GM19455 (cell line): ENCODE data around the gene MSH5.
"Not testable (repeated sequence)": the region's sequence is repeated elsewhere in the genome, so short reads cannot be mapped to it uniquely, and the experiment has no call there.

ENCODE experiments used
- ATAC-seq: cut with Tn5 transposase; IDR thresholded peaks from one replicate; pipeline ENCODE4 v1.9.1; 2021; ENCODE audit not compliant: unreplicated experiment

MSH5 gene

DNA sequence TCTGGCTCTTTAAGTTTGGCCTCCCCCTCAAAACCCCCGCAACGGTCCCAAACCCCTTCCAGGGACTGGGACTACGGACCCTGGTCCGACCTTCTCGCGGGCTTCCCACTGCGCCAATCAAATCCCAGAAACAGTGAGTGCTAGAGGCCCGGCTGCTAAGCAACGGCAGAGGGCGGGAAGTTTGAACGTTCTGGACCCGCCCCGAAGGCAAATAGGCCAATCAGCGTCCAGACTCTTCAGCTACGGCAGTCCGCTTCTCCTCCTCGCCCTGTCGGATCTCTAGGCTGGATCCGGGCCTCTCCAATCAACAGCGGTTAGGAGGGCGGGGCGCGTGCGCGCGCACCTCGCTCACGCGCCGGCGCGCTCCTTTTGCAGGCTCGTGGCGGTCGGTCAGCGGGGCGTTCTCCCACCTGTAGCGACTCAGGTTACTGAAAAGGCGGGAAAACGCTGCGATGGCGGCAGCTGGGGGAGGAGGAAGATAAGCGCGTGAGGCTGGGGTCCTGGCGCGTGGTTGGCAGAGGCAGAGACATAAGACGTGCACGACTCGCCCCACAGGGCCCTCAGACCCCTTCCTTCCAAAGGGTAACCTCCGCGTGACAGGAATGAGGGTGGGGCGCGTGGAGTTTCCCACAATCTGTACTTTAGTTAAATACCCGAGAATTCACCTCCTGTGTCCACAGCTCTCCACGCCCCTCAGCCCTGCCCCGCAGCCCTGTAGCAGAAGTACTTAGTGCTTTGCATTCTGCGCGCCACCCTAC is at the start of gene MSH5:
MSH5 (plus strand) TSS at position 367 of the 758 bp plus-strand sequence. CDS start 462 bp downstream, outside the sequence.
- ATAC-seq = peak; percentile 80

DNA sequence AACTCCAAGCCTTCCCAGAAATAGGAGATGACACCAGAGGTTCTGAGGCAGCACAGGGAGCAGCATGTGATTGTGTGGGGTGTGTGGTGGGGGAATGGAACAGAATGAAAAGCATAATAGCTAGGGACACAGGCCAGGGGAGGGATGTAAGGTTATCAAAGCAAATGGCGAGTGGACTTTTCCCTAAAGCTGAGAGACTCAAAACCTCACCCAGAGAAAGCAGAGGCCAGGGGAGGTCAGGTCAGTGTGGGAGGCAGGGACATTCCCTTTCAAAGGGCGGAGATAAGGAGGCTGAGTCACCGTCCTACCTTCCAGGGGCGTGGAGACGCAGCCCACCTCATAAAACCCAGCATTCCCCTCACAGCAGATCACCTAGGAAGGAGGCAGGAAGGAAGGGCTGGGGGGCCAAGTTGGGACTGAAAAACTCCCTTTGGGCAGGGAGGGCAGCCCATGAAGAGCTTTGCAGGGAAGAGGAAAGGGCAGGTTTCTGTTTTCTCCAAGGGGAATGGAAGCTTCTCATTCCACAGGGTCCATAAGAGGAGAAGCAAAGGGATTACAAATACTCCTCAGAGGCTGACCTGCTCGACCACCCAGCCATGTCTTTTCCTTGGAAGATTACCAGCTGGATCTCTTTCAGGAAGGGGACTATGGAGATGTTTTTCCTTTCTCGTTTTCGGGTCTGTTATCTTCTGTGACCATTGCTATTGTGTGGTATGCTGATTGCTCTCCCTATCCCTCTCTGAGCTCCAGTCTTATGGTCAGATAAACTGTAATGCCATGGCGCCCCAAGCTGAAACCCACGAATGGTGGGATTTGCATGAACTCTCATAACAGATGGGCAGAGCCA is 49.4 kb upstream of the MSH5 start:
- no peak for ATAC-seq

DNA sequence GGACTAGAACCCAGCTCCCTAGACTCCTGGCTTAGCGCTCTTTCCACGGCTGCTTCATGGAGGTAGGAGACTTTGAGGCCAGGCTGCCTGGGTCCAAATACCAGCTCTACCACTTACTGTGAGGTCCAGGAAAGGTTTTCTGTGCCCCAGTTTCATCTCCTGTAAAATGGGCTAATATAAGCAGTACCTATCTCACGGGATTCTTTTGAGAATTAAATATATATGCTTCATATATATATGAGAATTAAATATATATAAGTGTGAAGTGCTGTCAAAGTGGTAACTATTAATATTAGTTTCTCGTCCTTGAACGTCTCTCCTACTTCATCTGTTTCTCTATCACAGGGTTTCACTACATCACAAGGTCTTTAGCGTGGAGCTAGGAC is 48.7 kb upstream of the MSH5 start:
- ATAC-seq = no peak

DNA sequence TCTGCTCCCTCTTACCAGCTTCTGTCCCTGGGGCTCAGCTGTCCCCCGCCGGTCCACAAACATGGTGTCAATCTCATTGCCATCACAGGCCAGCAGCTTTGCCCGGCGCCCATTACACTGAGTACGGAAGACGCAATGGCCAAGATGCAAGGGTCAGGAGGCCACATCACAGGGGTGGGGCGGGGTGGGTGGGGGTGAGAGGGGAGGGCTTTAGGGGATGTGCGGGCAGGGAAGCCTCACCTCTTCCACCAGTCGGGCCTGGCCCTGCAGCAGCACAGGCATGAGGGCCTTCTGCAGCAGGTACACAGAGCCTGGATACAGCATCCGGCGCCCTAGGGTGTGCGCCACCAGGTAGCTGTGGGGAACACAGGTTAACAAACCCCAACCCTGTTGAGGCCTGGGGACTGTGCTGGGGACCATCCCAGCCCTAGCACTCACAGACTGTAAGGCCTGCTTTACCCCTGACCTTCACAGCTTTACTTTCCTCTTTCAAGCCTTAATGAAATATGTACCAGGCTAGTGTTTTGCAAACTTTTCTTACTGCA is 48.2 kb upstream of the MSH5 start:
- ATAC-seq = no peak

DNA sequence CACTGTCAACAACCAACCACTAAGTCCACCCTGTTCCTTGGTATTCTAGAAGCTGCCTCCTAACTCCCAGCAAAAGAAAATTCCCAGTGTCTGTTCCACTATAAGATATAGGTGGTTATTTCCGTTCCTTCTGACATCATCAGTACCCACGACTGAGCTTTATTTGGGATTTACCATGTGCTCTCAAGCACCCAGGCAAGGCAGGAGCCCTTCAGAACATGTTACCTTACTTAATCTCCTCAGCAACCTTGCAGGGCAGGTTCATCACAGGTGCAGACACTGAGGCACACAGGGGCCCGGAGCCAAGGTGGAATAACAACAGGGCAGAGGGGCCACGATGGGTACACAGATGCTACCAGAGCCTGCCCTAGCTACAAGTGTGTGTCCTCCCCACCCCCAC is 47.5 kb upstream of the MSH5 start:
- no peak for ATAC-seq

DNA sequence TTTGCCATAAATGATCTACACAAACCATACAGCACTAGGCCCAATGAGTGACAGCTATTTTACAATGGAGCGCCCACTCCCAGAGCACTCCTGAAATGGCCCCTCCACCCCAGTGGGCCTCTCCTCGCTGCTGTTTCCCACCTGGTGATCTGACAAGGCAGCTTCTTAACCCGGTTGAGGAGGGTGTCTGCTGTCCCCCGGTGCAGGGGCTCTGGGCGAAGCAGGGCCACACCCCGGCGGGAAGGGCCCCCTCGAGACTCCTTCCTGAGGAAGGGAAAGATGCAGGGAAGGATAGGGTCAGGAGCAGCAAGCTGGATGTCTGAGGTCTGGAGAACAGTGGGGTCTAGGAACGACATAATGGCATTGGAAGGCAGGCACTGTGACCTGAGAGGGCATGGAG is 46.9 kb upstream of the MSH5 start:
- ATAC-seq = no peak

DNA sequence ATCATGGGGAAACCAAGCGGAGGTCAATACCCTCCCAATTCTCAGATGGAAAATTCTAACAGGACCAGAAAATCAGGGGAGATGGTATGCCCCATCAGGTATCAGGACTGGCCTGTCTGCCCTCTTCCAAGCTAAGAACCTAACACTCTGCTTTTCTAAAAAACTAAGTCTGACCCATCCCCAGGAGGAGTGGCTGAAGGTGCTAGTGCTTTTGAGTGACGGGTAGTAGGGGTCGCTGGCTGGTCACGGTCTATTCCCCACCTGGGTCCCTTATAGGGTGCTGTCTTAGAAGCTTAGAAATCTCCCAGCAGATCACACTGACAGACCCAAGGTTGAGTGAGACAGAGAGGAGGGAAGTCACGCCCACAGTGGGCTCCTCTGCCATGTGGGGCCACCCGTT is 46.3 kb upstream of the MSH5 start:
- ATAC-seq = no peak

DNA sequence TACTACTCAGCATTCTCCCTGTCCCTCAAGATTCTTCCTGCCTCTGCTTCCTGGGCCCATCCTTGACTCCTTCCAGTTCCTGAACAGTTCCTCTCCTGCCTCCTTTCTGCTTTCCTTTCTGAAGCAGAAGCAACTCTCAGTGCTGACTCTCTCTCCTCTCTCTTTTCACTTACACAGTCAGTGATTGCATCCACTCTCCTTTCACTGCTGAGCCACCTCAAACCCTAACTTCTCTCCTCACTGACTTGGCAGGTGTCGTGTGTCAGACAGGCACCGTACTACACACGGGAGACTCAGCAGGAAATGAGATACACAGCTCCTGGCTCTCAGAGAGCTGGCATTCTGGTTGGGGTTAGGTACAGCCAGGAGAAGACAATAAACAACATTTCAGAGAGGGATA is 42.2 kb upstream of the MSH5 start:
- ATAC-seq = no peak

DNA sequence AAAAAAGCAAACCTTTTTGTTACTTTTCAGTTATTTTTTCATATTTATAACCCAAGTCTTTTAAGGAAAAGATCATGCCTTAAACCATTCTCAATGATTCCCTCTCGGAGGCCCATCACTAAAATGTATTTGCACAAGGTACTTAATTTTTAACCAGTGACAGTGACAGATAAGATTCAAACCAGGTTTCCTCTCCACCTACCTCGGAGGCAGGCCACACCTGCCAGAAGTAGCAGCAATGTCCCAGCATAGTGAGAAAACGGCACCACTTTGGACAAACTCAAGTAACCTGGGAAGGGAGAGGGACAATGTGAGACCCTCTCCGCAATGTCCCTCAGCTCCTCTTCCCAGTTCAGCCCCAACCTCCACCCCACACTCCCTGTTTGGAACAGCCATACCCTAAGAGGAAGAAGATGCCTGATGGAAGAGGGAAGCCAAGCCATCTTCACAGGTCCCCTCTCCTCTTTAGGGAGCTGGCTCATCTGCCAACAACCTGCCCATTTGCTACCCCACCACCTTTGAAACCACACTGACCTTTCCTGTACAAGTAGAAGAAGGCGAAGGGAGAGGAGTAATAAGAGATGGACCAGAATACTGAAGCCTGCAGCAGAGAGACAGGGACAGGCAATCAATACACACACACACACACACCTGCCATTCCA is 38.9 kb upstream of the MSH5 start:
- ATAC-seq = no peak

DNA sequence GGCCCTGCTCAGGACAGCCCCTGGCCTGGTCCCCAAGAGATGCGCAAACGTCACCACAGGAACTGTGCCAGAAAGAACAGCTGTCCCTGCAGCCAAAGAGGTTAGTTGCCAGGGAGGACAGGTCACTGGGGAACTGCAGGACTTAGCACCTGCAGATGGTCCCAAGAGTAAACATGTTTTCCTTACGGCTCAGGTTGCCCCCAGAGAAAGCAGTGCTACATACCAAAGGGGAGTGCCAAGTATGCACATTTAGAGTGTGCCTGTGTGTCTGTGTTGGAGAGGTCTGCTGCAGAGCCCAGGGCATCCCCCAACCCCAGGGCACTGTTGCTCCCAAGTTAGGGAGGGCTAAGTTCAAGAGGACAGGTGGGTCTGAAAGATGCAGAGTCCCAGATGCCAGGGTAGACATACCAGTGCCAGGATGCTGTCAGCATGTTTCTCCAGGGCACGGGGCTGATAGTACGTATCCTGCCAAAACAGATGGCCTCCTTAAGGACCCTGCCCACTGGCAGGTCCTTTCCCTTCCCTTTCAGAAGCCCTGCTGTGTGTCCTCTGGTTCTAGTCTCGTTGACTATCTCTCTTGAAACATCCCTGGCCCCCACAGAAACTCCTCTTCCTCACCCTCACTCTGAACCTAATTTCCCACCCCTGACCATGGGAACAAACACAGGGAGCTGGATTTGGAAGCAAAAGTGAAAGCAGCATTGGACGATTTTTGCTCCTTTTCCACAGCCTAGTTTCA is 38.0 kb upstream of the MSH5 start:
- ATAC-seq = no peak

DNA sequence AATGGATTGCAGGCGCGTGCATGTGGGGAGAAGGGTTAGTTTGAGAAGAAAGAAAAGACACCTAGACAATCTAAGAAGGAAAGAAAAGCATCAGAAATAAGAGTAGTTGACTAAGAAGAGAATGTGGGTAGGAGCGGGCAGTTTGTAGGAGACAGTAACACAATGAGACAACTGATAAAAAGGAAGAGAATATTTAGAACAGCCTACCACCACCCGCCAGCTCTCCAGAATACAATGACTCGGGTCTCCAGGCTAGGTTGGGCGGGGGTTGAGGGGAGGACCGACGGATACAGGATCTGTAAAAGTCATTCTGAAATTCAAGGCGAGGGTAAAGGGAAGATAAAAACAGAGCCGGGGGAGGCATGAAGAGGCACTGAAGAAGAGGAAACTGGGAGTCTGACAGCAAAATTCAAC is 37.4 kb upstream of the MSH5 start:
- ATAC-seq = no peak

DNA sequence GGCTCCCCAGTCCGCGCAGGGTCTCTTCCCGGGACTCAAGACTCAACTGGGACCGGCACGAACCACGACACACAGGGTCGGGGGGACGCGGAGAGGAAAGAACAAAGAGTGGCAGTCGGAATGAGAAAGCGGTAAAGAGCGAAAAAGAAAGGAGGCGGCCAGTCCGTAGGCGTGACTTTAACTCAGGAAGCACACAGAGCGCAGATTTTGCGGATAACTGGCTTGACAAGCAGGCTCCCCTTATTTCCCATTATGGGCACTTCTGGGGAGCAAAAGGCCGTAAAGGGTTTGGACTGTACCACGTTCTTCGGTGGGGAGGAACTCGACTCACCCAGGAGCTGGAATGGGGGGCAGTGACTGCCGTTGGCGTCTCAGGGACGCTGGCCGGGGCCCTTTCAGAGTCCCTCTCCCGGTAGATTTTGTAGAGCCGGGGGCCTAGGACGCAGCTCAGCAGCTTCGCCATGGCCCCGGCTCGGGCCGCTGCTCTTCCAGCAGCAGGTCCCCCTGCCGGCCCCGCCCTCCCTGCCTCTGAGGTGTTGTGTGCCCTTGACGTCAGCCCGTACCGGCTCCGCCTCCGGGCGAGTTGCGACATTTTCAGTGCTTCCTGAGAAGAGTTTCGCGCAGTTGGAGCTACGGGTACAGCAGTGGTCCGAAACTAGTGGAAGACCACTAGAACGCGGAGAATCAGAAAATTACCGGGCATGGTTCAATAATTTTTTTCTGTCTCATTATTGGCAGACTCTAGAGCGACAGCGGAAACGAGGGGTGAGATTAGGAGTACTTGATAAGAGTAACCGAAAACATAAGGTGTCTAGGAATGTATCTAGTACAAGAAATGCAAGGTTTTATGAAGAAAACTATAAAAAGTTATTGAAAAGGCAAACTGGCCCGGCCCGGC is 36.7 kb upstream of the MSH5 start, which contains the start of gene ABHD16A:
ABHD16A (minus strand) TSS at position 506 of the 898 bp plus-strand sequence; CDS start at position 463, 43 bp downstream.
- ATAC-seq = peak; percentile 78

DNA sequence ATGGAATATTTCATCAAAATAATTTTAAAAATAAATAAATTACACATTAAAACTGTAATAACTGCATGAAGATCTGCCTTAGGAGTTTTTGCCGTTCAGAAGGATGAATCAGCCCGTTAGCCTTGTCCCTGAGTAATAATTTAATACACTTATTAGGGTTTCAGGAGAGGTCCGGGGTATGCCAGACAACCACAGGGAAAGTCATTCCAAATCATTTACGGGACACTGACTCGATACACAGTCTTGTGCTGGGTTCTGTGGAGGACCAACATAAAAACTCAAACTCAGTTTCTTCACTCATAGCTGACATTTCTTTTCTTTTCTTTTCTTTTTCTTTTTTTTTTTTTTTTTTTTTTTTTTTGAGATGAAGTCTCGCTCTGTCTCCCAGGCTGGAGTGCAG is 33.9 kb upstream of the MSH5 start:
- ATAC-seq = no peak

DNA sequence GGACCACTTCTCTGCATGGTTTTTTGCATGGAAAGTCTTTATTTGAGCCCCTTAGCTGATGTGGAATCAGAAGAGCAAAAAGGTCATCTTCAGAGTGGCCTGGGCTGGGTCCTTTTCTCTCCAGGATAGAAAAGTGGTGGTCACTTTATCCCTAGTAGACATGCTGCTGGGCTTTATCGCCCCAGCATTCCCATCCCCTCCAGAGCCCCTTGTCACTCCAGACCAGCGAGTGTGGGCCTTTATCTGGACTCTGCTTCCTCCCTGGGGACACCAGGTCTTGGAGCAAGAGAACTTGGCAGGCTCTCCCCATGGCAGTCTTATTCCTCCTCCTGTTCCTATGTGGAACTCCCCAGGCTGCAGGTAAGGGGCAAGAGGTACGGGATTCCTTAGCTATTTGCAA is 33.2 kb upstream of the MSH5 start, which contains the start of gene LY6G6F:
LY6G6F (plus strand) TSS at position 268 of the 400 bp plus-strand sequence; CDS start at position 309, 41 bp downstream.
- no peak for ATAC-seq

DNA sequence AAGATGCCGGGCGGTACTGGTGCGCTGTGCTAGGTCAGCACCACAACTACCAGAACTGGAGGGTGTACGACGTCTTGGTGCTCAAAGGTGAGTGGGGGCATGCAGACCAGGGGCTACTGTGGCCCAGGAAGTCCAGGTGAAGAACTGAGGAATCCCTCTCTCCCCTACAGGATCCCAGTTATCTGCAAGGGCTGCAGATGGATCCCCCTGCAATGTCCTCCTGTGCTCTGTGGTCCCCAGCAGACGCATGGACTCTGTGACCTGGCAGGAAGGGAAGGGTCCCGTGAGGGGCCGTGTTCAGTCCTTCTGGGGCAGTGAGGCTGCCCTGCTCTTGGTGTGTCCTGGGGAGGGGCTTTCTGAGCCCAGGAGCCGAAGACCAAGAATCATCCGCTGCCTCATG is 32.1 kb upstream of the MSH5 start:
- ATAC-seq = no peak

DNA sequence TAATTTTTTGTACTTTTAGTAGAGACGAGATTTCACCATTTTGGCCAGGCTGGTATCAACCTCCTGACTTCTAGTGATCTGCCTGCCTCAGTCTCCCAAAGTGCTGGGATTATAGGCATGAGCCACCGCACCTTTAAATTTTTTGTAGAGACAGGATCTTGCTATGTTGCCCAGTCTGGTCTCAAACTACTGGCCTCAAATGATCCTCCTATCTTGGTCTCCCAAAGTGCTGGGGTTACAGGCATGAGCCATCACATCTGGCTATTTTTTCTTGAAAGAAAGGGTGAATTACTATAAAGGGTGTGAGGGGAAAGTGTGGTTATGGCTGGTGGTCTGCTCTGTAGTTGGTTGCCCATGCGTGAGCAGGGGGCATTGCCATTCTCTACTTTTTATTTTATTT is 31.6 kb upstream of the MSH5 start:
- no peak for ATAC-seq

DNA sequence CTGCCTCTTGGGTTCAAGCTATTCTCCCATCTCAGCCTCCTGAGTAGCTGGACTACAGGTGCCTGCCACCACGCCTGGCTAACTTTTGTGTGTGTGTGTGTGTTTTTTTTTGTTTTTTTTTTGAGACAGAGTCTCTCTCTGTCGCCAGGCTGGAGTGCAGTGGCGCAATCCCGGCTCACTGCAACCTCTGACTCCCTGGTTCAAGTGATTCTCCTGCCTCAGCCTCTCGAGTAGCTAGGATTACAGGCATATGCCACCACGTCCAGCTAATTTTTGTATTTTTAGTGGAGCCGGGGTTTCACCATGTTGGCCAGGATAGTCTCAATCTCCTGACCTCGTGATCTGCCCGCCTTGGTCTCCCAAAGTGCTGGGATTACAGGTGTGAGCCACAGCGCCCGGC is 30.6 kb upstream of the MSH5 start:
- not testable (repeated sequence) for ATAC-seq

DNA sequence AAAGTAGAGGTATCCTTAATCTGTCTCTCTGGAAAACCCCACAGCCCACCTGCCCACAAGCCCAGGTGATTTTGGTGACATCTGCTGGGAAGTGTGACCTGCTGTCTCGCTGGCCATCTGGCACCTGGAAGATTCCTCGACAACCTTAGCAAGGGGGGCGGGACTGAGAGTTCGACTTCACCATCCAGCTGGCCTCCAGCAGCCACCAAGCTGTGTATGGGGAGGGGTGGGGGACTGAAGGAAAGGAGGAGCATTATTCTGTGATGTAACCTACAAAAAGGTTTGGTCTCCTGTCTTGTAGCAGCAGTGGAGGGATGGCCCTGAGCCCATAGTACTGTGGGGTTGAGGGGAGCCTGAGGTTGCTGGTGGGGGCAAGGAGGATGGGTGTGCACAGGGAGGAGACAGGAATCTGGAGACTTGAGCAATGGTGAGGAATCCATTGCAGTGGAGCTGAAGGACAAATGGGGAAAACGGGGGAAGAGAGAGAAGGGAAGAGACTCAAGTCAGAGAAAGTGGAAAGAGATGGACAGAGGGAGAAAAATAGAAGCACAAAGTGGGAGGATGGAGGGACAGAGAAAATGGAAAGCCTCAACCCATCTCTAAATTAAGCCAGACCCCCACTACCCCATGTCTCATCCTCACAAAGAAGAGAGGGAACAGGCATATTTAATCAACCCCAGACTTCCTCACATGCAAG is 29.1 kb upstream of the MSH5 start:
- ATAC-seq = no peak

DNA sequence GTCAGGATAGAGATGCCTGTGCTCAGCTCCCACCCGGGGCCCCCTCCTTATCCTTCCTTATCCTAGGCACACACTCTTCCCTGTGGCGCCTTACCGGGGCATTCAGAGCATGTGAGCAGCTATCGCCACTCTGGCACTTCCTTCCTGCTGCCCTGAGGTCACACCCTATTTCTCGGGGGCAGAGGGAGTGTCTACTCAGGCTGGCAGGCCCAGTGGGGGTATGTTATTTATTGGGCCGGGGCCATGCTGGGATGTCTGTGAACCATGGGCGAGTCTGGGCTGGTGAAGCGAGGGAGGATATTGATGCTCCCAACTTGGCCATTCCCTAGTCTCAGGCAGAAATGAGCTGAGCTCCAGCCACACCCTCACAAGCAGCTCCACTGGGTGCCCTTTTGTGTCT is 28.6 kb upstream of the MSH5 start:
- ATAC-seq = no peak
